ENCODE data around the gene SLC36A2.

The SLC36A2 gene

GRCh38 chr5:151344088-151344487 is 3.3 kb downstream of the SLC36A2 start:
- H3K4me1 Mint-ChIP-seq, result peaks cover 8% of the 10 kb centered on the region
- no peaks in the 10 kb centered on the region for H3K9me3 Mint-ChIP-seq
- H3K4me3 Mint-ChIP-seq, result no peak overlapping the region
- no peaks in the 10 kb centered on the region for H3K36me3 Mint-ChIP-seq (ENCODE audit: low read depth)
- no peak for TF ChIP-seq CTCF (IDR thresholded peaks at IDR 0.05; ENCODE audit: unreplicated experiment in 3 of 3)
- peaks cover 63% of the 10 kb centered on the region for H3K27me3 Mint-ChIP-seq (ENCODE audit: low read depth)
- H3K27ac Mint-ChIP-seq, result no peak overlapping the region

- Mint-ChIP-seq H3K36me3 (ENCODE audit: low read depth) (no peaks in the 10 kb centered on the region), H3K4me3 (no peak overlapping the region), H3K27me3 (ENCODE audit: low read depth) (peaks cover 53% of the 10 kb centered on the region), H3K27ac (no peak overlapping the region), H3K9me3 (no peaks in the 10 kb centered on the region), H3K4me1 (no peaks in the 10 kb centered on the region)
- no peak for TF ChIP-seq CTCF (IDR thresholded peaks at IDR 0.05; ENCODE audit: unreplicated experiment in 3 of 3)
Measured at GRCh38 chr5:151340004-151340403, 7.4 kb downstream of the SLC36A2 start.

DNA sequence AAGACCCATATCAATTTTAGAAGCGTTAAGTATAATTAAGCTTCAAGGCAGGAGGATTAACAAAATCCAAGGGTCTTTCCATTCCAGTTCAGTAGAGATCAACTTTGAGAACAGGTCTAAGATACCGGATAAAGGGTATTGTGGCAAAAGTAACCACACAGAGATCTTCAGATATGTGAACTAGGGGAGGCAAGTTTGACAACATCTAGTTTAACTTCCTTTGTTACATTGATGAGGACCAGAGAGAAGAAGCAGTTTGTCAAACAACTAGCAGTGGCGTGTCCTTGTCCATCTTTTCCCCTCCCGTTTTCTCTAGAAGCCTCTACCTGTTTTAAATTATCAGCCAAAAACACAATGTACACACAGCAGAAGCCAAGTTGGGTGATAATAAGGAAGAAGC is 8.6 kb downstream of the SLC36A2 start:
- TF ChIP-seq CTCF (IDR thresholded peaks at IDR 0.05; ENCODE audit: unreplicated experiment in 3 of 3), result no peak
- H3K4me3 Mint-ChIP-seq, result no peak overlapping the region
- no peaks in the 10 kb centered on the region for H3K36me3 Mint-ChIP-seq (ENCODE audit: low read depth)
- no peaks in the 10 kb centered on the region for H3K9me3 Mint-ChIP-seq
- no peak overlapping the region for H3K27ac Mint-ChIP-seq
- H3K27me3 Mint-ChIP-seq (ENCODE audit: low read depth), result peaks cover 44% of the 10 kb centered on the region
- H3K4me1 Mint-ChIP-seq, result no peaks in the 10 kb centered on the region

- no peak overlapping the region for H3K27ac Mint-ChIP-seq
- TF ChIP-seq CTCF (IDR thresholded peaks at IDR 0.05; ENCODE audit: unreplicated experiment in 3 of 3), result no peak
- no peaks in the 10 kb centered on the region for H3K4me1 Mint-ChIP-seq
- no peaks in the 10 kb centered on the region for H3K9me3 Mint-ChIP-seq
- H3K27me3 Mint-ChIP-seq (ENCODE audit: low read depth), result no peaks in the 10 kb centered on the region
- H3K4me3 Mint-ChIP-seq, result no peak overlapping the region
- H3K36me3 Mint-ChIP-seq (ENCODE audit: low read depth), result no peaks in the 10 kb centered on the region
Measured at GRCh38 chr5:151332857-151333256, 14.5 kb downstream of the SLC36A2 start.

DNA sequence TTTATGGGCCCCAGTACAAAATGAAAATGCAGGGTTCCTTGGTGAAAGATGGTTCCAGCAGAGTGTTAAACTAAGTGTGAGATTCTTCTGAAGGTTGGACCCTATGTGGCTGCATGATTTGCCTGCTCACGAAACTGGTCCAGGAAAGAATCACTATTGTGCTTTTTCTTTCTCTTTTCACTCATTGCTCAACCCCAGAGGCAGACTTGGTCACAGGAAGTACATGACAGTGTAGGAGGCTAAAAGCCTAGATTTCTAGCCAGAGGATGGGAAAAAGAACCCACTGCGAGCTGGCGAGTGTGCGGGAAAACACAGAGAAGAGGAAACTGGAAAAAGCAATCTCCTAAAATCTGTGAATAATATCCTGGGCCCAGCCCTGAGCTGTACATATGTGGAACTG is 18.6 kb downstream of the SLC36A2 start:
- H3K36me3 Mint-ChIP-seq (ENCODE audit: low read depth), result no peaks in the 10 kb centered on the region
- H3K4me3 Mint-ChIP-seq, result no peak overlapping the region
- H3K27ac Mint-ChIP-seq, result no peak overlapping the region
- H3K9me3 Mint-ChIP-seq, result no peaks in the 10 kb centered on the region
- TF ChIP-seq CTCF (IDR thresholded peaks at IDR 0.05; ENCODE audit: unreplicated experiment in 3 of 3), result no peak
- H3K27me3 Mint-ChIP-seq (ENCODE audit: low read depth), result no peaks in the 10 kb centered on the region
- H3K4me1 Mint-ChIP-seq, result no peaks in the 10 kb centered on the region

GRCh38 chr5:151327585-151327984 is 19.8 kb downstream of the SLC36A2 start:
- TF ChIP-seq CTCF (IDR thresholded peaks at IDR 0.05; ENCODE audit: unreplicated experiment in 3 of 3), result no peak
- Mint-ChIP-seq H3K4me3 (no peak overlapping the region), H3K9me3 (no peaks in the 10 kb centered on the region), H3K36me3 (ENCODE audit: low read depth) (no peaks in the 10 kb centered on the region), H3K27me3 (ENCODE audit: low read depth) (no peaks in the 10 kb centered on the region), H3K27ac (no peak overlapping the region), H3K4me1 (no peaks in the 10 kb centered on the region)
